SIG-M5 (cell line): ENCODE data around the gene OR7A10.
"Not testable (repeated sequence)": the region's sequence is repeated elsewhere in the genome, so short reads cannot be mapped to it uniquely, and the experiment has no call there.

ENCODE experiments used
- DNase-seq: peaks from one replicate; lab custom pipeline; 2025; lab: John Stamatoyannopoulos, UW

OR7A10 gene

DNA sequence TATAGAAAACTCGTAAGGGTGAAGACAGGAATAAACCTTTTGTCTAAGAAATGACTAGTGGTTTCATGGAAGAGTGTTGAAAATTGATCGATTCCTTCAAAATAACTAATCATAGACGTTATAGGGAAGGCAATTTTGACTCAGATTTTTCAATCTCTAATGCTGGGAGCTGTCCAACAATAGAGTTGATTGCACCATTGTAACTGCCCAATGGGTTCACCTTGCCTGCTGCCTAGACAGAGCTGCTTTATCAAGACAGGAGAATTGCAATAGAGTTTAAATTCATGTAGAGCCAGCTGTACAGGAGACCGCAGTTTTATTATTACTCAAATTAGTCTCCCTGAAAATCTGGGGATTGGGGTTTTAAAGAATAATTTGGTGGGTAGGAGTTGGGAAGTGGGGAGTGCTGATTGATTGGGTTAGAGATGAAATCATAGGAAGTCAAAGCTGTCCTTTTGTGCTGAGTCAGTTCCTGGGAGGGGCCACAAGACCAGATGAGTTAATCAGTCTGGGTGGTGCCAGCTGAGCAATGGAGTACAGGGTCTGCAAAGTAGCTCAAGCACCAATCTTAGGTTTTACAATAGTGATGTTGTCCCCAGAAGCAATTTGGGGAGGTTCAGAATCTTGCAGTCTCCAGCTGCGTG is 53.5 kb downstream of the OR7A10 start:
- no peak for DNase-seq

DNA sequence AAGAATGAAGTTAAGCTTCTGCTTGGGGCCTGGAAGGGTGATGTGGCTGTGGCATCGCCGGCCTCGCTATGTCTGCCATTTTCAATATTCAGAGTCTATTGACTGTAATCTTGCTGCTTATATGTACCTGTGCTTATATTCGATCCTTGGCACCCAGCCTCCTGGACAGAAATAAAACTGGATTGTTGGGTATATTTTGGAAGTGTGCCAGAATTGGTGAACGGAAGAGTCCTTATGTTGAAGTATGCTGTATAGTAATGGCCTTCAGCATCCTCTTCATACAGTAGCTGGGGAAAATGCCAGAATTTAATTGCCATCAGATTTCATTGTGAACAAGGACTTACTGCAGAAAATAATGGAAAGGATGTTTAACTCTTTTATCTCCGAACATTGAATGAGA is 56.5 kb downstream of the OR7A10 start:
- not testable (repeated sequence) for DNase-seq
